ENCODE data around the gene RNF150. TPM values are rescaled to one million over a fixed set of nuclear protein-coding genes. Genes with fewer than 3 reads are reported as not detected.

The RNF150 gene
- total and polyA plus RNA-seq, 2 of the 8 experiments (the other 6 are each of a cell fraction or from before 2014, with no cell fraction given), result 3.4 to 4.8 TPM

DNA sequence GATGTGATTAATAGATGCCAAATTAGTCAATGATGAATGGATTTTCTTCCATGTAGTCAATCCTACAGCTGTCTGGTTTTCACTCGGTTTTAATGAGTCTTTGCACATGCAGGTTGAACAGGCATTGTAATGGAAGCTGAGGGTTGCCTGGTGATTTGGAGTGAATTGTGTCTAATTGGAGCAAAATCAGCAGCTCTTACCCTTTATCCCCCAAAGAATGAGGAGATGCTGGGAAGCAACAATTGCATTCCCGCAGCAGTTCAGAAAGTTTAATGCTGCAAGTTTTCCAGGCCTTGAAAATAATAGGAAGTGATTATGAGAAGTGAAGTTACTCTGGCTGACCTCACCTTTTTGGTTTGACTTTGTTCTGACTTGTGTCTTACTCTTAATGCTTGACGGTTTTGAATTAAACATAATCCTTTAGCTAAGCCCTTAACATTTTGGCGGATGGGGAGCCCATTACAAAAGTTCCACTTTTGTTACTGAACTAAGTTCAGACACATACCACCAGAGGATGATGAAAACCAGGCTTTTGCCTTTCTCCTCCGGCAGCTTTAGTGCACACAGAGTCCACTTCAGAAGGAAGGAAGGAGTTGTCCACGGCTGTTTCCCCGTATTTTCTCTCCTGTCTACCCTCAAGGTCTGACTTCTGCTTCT, 298.3 kb downstream of the RNF150 start:
- Histone ChIP-seq H3K23ac (ENCODE audit: insufficient read length) (no peak overlapping the region), H4K20me1 (replicated peaks in 1 of 2; ENCODE audit: control insufficient read depth in 1 of 2, insufficient read depth in 2 of 2, low read length in 2 of 2) (no peaks in the 10 kb centered on the region), H2BK15ac (ENCODE audit: low read length) (no peak overlapping the region), H3K4me3 (ENCODE audit: extremely low read depth in 1 of 4, insufficient read depth in 2 of 4, low read depth in 3 of 4, low read length in 4 of 4) (no peak overlapping the region), H3K9me3 (ENCODE audit: insufficient read depth in 2 of 2, low read depth in 1 of 2, low read length in 1 of 2) (no peaks in the 10 kb centered on the region), H3K4ac (replicated peaks; ENCODE audit: insufficient read length, low read depth, low read length) (no peak overlapping the region), H2BK20ac (ENCODE audit: low read length) (no peak overlapping the region), H3K79me2 (ENCODE audit: control insufficient read depth in 1 of 2, insufficient read depth in 2 of 2, low read length in 2 of 2) (no peaks in the 10 kb centered on the region), H3K9ac (replicated peaks in 1 of 4; ENCODE audit: extremely low read depth in 1 of 4, low read depth in 3 of 4, low read length in 3 of 4) (no peak overlapping the region), H3K23me2 (ENCODE audit: low read depth, low read length) (no peaks in the 10 kb centered on the region), H3K4me1 (replicated peaks in 1 of 4; ENCODE audit: control insufficient read depth in 3 of 4, insufficient read depth in 4 of 4, low read length in 3 of 4) (no peaks in the 10 kb centered on the region), H3K36me3 (ENCODE audit: control insufficient read depth in 2 of 4, insufficient read depth in 4 of 4, low read length in 3 of 4) (no peaks in the 10 kb centered on the region), H3K27ac (ENCODE audit: low read depth, low read length) (no peak overlapping the region), H4K5ac (ENCODE audit: insufficient read length, low read depth, low read length) (no peak overlapping the region), H2BK120ac (replicated peaks; ENCODE audit: low read depth, low read length) (no peak overlapping the region), H3K27me3 (replicated peaks in 1 of 4; ENCODE audit: control insufficient read depth in 3 of 4, extremely low read depth in 1 of 4, insufficient read depth in 3 of 4, low read length in 3 of 4) (no peaks in the 10 kb centered on the region), H2AFZ (ENCODE audit: low read length) (no peak overlapping the region), H4K8ac (ENCODE audit: extremely low read depth, insufficient read depth, low read length) (no peak overlapping the region), H3K79me1 (ENCODE audit: low read depth, low read length) (no peaks in the 10 kb centered on the region), H2BK12ac (ENCODE audit: low read depth, low read length) (no peak overlapping the region), H4K91ac (replicated peaks; ENCODE audit: insufficient read length, low read length) (no peak overlapping the region), H2BK5ac (ENCODE audit: low read depth, low read length) (no peak overlapping the region), H2AK5ac (ENCODE audit: low read depth, low read length) (no peak overlapping the region), H3K56ac (replicated peaks; ENCODE audit: insufficient read length, low read depth, low read length) (no peak overlapping the region), H3K4me2 (ENCODE audit: insufficient read depth in 1 of 2, low read depth in 2 of 2, low read length in 2 of 2) (no peak overlapping the region), H3K18ac (ENCODE audit: extremely low read depth, low read length) (no peak overlapping the region), H3K14ac (ENCODE audit: insufficient read length) (no peak overlapping the region)
- CTCF ChIA-PET (ENCODE audit: partially characterized antibody), result interaction anchor here (1.1 kb wide), 1 partner anchor 193 kb away, joined by 3 read pairs; no protein-coding TSS in a partner anchor
- FAIRE-seq (no peak), DNase-seq (ENCODE audit: low read depth in 1 of 2, low spot score in 2 of 2) (no peak)
- POLR2A ChIA-PET (ENCODE audit: partially characterized antibody), result no interaction called here
- 96% methylated on average over 7 of the region's 7 CpGs; no CpG with 5 or more reads in 1 of the 2 experiments for WGBS, 2 experiments (ENCODE audit: extremely low coverage in 1 of 2, insufficient coverage in 1 of 2, insufficient read length in 1 of 2, insufficient replicate concordance in 2 of 2, low coverage in 1 of 2, low lambda C conversion rate in 2 of 2, missing lambda C conversion rate in 1 of 2)
- TF ChIP-seq E2F6 (IDR thresholded peaks at IDR 0.05) (no peak), NRF1 (IDR thresholded peaks at IDR 0.05; ENCODE audit: low read depth, low read length) (no peak), SP1 (IDR thresholded peaks at IDR 0.05; ENCODE audit: low read depth, low read length) (no peak), GTF2F1 (IDR thresholded peaks at IDR 0.05; ENCODE audit: borderline replicate concordance, low read depth, low read length) (no peak), CREB1 (IDR thresholded peaks at IDR 0.05) (no peak), SAP30 (IDR thresholded peaks at IDR 0.05; ENCODE audit: insufficient read depth, insufficient replicate concordance, low read length) (no peak), USF2 (IDR thresholded peaks at IDR 0.05; ENCODE audit: low read length) (no peak), CTBP2 (IDR thresholded peaks at IDR 0.05; ENCODE audit: borderline replicate concordance, insufficient read depth, insufficient read length, low read length) (no peak)
- TF ChIP-seq, protein P1, sequence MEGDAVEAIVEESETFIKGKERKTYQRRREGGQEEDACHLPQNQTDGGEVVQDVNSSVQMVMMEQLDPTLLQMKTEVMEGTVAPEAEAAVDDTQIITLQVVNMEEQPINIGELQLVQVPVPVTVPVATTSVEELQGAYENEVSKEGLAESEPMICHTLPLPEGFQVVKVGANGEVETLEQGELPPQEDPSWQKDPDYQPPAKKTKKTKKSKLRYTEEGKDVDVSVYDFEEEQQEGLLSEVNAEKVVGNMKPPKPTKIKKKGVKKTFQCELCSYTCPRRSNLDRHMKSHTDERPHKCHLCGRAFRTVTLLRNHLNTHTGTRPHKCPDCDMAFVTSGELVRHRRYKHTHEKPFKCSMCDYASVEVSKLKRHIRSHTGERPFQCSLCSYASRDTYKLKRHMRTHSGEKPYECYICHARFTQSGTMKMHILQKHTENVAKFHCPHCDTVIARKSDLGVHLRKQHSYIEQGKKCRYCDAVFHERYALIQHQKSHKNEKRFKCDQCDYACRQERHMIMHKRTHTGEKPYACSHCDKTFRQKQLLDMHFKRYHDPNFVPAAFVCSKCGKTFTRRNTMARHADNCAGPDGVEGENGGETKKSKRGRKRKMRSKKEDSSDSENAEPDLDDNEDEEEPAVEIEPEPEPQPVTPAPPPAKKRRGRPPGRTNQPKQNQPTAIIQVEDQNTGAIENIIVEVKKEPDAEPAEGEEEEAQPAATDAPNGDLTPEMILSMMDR (IDR thresholded peaks at IDR 0.05; ENCODE audit: control extremely low read depth in 1 of 3, insufficient read depth in 1 of 3, low read depth in 1 of 3, low read length in 3 of 3), result no peak

Data from H1 (cell line).